Measurements from ENCODE around the gene RAB31. TPM values are rescaled to one million over a fixed set of nuclear protein-coding genes. Genes with fewer than 3 reads are reported as not detected.

RAB31 gene
- total RNA-seq, 3 donors from 2014 or later, result 22.4 to 110 (median 32.4) TPM

GRCh38 chr18:9824952-9825371, 116.9 kb downstream of the RAB31 start:
- no peaks in the 10 kb centered on the region for H3K36me3 ChIP-seq
- peak overlapping the region; percentile 81 to 93 for H3K27ac ChIP-seq
- H3K4me3 ChIP-seq, result no peak overlapping the region
- no peaks in the 10 kb centered on the region for H3K27me3 ChIP-seq
- intact Hi-C loops (cut with DNase I; ENCODE audit: low total_unique reads), result no loop called here
- DNase-seq (ENCODE audit: low spot score in 2 of 2), result no peak
- no peak for TF ChIP-seq POLR2AphosphoS5 (IDR thresholded peaks at IDR 0.05)
- TF ChIP-seq CTCF (IDR thresholded peaks at IDR 0.05), result no peak
- no peak for TF ChIP-seq POLR2A (IDR thresholded peaks at IDR 0.05)
- H3K9me3 ChIP-seq, result no peaks in the 10 kb centered on the region
- H3K4me1 ChIP-seq, result peaks cover 4 to 24% of the 10 kb centered on the region in 2 donors

GRCh38 chr18:9825571-9826073, 117.5 kb downstream of the RAB31 start:
- Histone ChIP-seq H3K27me3 (no peaks in the 10 kb centered on the region), H3K9me3 (no peaks in the 10 kb centered on the region), H3K4me3 (no peak overlapping the region), H3K36me3 (no peaks in the 10 kb centered on the region), H3K27ac (peak overlapping the region; percentile 81 to 93), H3K4me1 (peaks cover 4 to 24% of the 10 kb centered on the region in 2 donors)
- DNase-seq (ENCODE audit: low spot score in 2 of 2), result no peak
- TF ChIP-seq POLR2A (IDR thresholded peaks at IDR 0.05) (no peak), CTCF (IDR thresholded peaks at IDR 0.05) (no peak), POLR2AphosphoS5 (IDR thresholded peaks at IDR 0.05) (peak in 1 of 3 donors; percentile 39)
- intact Hi-C loops (cut with DNase I; ENCODE audit: low total_unique reads), result no loop called here

GRCh38 chr18:9826685-9827084, 118.6 kb downstream of the RAB31 start:
- Histone ChIP-seq H3K9me3 (no peaks in the 10 kb centered on the region), H3K4me3 (no peak overlapping the region), H3K4me1 (peaks cover 4 to 24% of the 10 kb centered on the region in 2 donors), H3K27ac (peak overlapping the region; percentile 81 to 93), H3K36me3 (no peaks in the 10 kb centered on the region), H3K27me3 (no peaks in the 10 kb centered on the region)
- intact Hi-C loops (cut with DNase I; ENCODE audit: low total_unique reads), result no loop called here
- no peak for TF ChIP-seq POLR2AphosphoS5 (IDR thresholded peaks at IDR 0.05)
- no peak for TF ChIP-seq POLR2A (IDR thresholded peaks at IDR 0.05)
- no peak for TF ChIP-seq CTCF (IDR thresholded peaks at IDR 0.05)
- no peak for DNase-seq (ENCODE audit: low spot score in 2 of 2)

GRCh38 chr18:9827211-9827792, 119.2 kb downstream of the RAB31 start:
- Histone ChIP-seq H3K27me3 (no peaks in the 10 kb centered on the region), H3K4me1 (peaks cover 4 to 24% of the 10 kb centered on the region in 2 donors), H3K27ac (peak overlapping the region; percentile 81 to 93), H3K9me3 (no peaks in the 10 kb centered on the region), H3K4me3 (no peak overlapping the region), H3K36me3 (no peaks in the 10 kb centered on the region)
- no peak for DNase-seq (ENCODE audit: low spot score in 2 of 2)
- TF ChIP-seq POLR2A (IDR thresholded peaks at IDR 0.05), result no peak
- no peak for TF ChIP-seq POLR2AphosphoS5 (IDR thresholded peaks at IDR 0.05)
- TF ChIP-seq CTCF (IDR thresholded peaks at IDR 0.05), result no peak
- intact Hi-C loops (cut with DNase I; ENCODE audit: low total_unique reads), result no loop called here

- Histone ChIP-seq H3K4me3 (peak overlapping the region in 1 of 3 donors; percentile 26), H3K9me3 (no peaks in the 10 kb centered on the region), H3K4me1 (peaks cover 4 to 24% of the 10 kb centered on the region in 2 donors), H3K36me3 (no peaks in the 10 kb centered on the region), H3K27ac (peak overlapping the region; percentile 81 to 93), H3K27me3 (no peaks in the 10 kb centered on the region)
- intact Hi-C loops (cut with DNase I; ENCODE audit: low total_unique reads), result no loop called here
- TF ChIP-seq CTCF (IDR thresholded peaks at IDR 0.05) (no peak), POLR2AphosphoS5 (IDR thresholded peaks at IDR 0.05) (peak in 2 of 3 donors; percentile 13 to 60)
- peak in 1 of 2 donors; percentile 72 for DNase-seq (ENCODE audit: low spot score in 2 of 2)
Measured at GRCh38 chr18:9827793-9828505, 119.8 kb downstream of the RAB31 start.

All from breast epithelium (tissue), 4 donors.